PFSK-1 (cell line): Measurements from ENCODE around the gene FAM210B.

Experiments
- POLR2AphosphoS5 ChIP-seq: IDR thresholded peaks from 2 replicates; pipeline ENCODE4 v1.6.1; 2012; ENCODE audit warnings: low read depth, mild to moderate bottlenecking, control low read depth, low read length, moderate library complexity
- SIN3A ChIP-seq: IDR thresholded peaks from 2 replicates; pipeline ENCODE4 v1.6.1; 2012; ENCODE audit warnings: mild to moderate bottlenecking, low read length, moderate library complexity, borderline replicate concordance; ENCODE audit not compliant: insufficient read depth
- TAF1 ChIP-seq: IDR thresholded peaks from 2 replicates; pipeline ENCODE4 v1.6.1; 2012; ENCODE audit warnings: low read length, control low read depth, borderline replicate concordance; ENCODE audit not compliant: insufficient read depth

DNA sequence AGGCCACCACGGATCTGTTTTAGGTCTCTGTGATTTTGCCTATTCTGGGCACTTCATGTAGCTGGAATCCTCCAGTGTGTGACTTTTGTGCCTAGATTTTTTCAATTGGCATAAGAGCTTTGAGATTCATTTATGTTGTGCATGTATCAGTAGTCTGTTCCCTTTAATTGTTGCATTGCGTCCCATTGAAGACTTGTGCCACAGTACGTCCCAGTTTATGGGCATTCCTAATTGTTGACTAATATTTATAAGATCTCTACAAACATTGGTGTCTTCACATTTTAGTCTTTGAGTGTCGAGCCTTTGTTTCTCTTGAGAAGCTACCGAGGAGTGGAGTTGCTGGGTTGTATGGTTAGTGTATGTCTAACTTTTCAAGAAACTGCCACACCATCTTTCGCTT is 704 bp upstream of the FAM210B start:
- TF ChIP-seq TAF1: no peak
- no peak for TF ChIP-seq SIN3A
- TF ChIP-seq POLR2AphosphoS5: no peak
